OCI-LY7 (cell line): ENCODE results near the gene ARHGEF39. TPM values are rescaled to one million over a fixed set of nuclear protein-coding genes. Genes with fewer than 3 reads are reported as not detected.

ENCODE experiments used
- BruUV-seq: library from RNA; stranded (reverse); fragments of 400-500 nt; replicated peaks from 2 replicates; lab custom pipeline; 2021; lab: Mats Ljungman, UMichigan
- CTCF ChIA-PET: fragments of 300-600 bp; sonication (Branson Sonifier 250); formaldehyde crosslinking; loops from one replicate; lab custom pipeline; 2022; ENCODE audit warnings: antibody characterized with exemption; ENCODE audit not compliant: unreplicated experiment; lab: Charles Lee
- POLR2A ChIA-PET: fragments of 300-600 bp; sonication (Branson Sonifier 250); formaldehyde crosslinking; loops from one replicate; lab custom pipeline; 2022; ENCODE audit warnings: antibody characterized with exemption; lab: Charles Lee
- DNase-seq: peaks from one replicate; pipeline ENCODE4 v3.0.0-alpha.2; 2015; ENCODE audit warnings: low spot score
- H2AFZ ChIP-seq: fragments of 200-600 bp; sonication (generic), shearing (Covaris generic); 2 replicates; pipeline ENCODE4 v1.6.1; 2014; ENCODE audit warnings: mild to moderate bottlenecking, antibody characterized with exemption, low read length, moderate library complexity
- H3K27ac ChIP-seq: fragments of 200-600 bp; sonication (generic); 2 replicates; pipeline ENCODE4 v1.5.1; 2014; ENCODE audit warnings: mixed run types, low read depth, mild to moderate bottlenecking, moderate library complexity, low read length, inconsistent platforms; ENCODE audit not compliant: poor library complexity, severe bottlenecking
- H3K36me3 ChIP-seq: fragments of 200-600 bp; sonication (generic); 2 replicates; pipeline ENCODE4 v1.6.1; 2014; ENCODE audit warnings: mild to moderate bottlenecking, antibody characterized with exemption, low read length, moderate library complexity, mixed read lengths; ENCODE audit not compliant: insufficient read depth
- H3K4me1 ChIP-seq: fragments of 200-600 bp; sonication (generic); 2 replicates; pipeline ENCODE4 v1.5.1; 2014; ENCODE audit warnings: mild to moderate bottlenecking, low read length; ENCODE audit not compliant: insufficient read depth, poor library complexity, severe bottlenecking
- H3K4me2 ChIP-seq: fragments of 200-600 bp; sonication (generic); 2 replicates; pipeline ENCODE4 v1.6.1; 2014; ENCODE audit warnings: mild to moderate bottlenecking, low read length
- H3K4me3 ChIP-seq: fragments of 200-600 bp; sonication (generic); 2 replicates; pipeline ENCODE4 v1.5.1; 2014; ENCODE audit warnings: mild to moderate bottlenecking, low read depth, low read length; ENCODE audit not compliant: poor library complexity, severe bottlenecking
- H3K79me2 ChIP-seq: fragments of 200-600 bp; sonication (generic); 2 replicates; pipeline ENCODE4 v1.6.1; 2016; ENCODE audit warnings: low read depth, mild to moderate bottlenecking, low read length, moderate library complexity, mixed read lengths; ENCODE audit not compliant: insufficient read depth
- H3K9me2 ChIP-seq: fragments of 200-600 bp; sonication (generic); 2 replicates; pipeline ENCODE4 v1.6.1; 2016; ENCODE audit warnings: mild to moderate bottlenecking, low read length, mixed read lengths; ENCODE audit not compliant: insufficient read depth
- H3K9me3 ChIP-seq: fragments of 200-600 bp; sonication (generic); 2 replicates; pipeline ENCODE4 v1.6.1; 2014; ENCODE audit warnings: mild to moderate bottlenecking, mixed run types, low read length, mixed read lengths
- H4K20me1 ChIP-seq: fragments of 200-600 bp; sonication (generic); 2 replicates; pipeline ENCODE4 v1.6.1; 2014; ENCODE audit warnings: mild to moderate bottlenecking, antibody characterized with exemption, low read length, moderate library complexity, mixed read lengths; ENCODE audit not compliant: insufficient read depth
- EZH2phosphoT487 ChIP-seq: fragments of 200-600 bp; sonication (generic); IDR thresholded peaks from 2 replicates; pipeline ENCODE4 v1.6.1; 2018; ENCODE audit warnings: low read depth, borderline replicate concordance, mild to moderate bottlenecking, mixed run types, antibody characterized with exemption, low read length, moderate library complexity, mixed read lengths
- intact Hi-C: fragments of 100-400 bp; cut with micrococcal nuclease; formaldehyde crosslinking; loops from one replicate; pipeline ENCODE4 v1.10.0; 2022; ENCODE audit not compliant: unreplicated experiment
- total RNA-seq, 2 experiments: library from RNA; depleted of rRNA in 1 of 2; stranded (reverse); fragments of >200 nt in 1 of 2; shearing (Covaris generic) in 1 of 2; gene quantifications; 2 replicates each; pipeline ENCODE4 v1.2.3, GENCODE V29; 2014 to 2022
- TF ChIP-seq, protein P1 (sequence below): fragments of 200-600 bp; sonication (generic); conservative IDR thresholded peaks from 2 replicates; pipeline ENCODE4 v1.5.1; 2014; ENCODE audit warnings: mild to moderate bottlenecking, antibody characterized with exemption, low read length, moderate library complexity, mixed read lengths

Gene ARHGEF39
- total RNA-seq, 2 experiments from 2014 or later, result 30.8 to 48.1 TPM

DNA sequence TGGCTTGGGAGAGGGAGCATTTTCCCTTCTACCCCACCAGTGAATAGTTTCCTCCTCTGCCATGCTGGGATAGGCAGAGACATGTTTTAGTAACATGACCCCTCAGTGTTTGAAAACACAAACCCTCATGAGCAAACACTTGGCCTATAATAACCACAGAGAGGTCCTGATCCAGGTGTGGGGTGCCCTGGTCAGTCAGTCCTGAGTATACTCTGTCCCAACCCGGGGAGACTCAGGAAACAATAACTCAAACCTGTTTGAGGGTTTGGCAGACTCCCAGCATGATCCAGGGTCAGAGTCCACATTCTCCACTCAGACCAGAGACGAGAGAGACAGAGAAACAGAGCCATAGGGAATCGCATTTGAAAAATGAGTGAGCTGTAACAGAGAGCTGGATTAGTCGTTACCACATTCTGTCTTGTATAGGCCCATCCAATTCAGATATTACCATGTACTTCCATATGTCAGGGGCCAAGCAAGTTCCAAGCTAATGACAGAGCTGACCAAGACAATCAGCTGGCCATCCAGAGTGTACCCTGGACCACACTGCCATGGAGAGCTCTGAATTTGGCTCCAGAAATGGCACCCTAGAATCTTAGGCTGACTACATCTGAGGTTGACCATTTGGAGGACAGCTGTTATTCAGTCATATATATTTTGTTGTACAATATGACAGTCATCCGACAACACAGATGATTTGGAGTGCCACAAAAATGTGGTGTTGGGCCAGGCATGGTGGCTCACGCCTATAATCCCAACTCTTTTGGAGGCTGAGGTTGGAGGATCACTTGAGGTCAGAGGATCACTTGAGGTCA is 4.5 kb upstream of the ARHGEF39 start:
- H2AFZ ChIP-seq, result no peak overlapping the region
- H3K9me2 ChIP-seq, result no peaks in the 10 kb centered on the region
- H3K4me1 ChIP-seq, result peaks cover 22% of the 10 kb centered on the region
- no TSS peak for BruUV-seq
- CTCF ChIA-PET, result interaction anchor here (0.5 to 0.9 kb wide), 2 partner anchors 11 to 15 kb away, joined by 4 to 6 read pairs; no protein-coding TSS in a partner anchor
- no peak for DNase-seq
- H3K9me3 ChIP-seq, result no peaks in the 10 kb centered on the region
- no peak overlapping the region for H3K4me2 ChIP-seq
- H3K4me3 ChIP-seq, result no peak overlapping the region
- TF ChIP-seq EZH2phosphoT487, result no peak
- TF ChIP-seq, protein P1, sequence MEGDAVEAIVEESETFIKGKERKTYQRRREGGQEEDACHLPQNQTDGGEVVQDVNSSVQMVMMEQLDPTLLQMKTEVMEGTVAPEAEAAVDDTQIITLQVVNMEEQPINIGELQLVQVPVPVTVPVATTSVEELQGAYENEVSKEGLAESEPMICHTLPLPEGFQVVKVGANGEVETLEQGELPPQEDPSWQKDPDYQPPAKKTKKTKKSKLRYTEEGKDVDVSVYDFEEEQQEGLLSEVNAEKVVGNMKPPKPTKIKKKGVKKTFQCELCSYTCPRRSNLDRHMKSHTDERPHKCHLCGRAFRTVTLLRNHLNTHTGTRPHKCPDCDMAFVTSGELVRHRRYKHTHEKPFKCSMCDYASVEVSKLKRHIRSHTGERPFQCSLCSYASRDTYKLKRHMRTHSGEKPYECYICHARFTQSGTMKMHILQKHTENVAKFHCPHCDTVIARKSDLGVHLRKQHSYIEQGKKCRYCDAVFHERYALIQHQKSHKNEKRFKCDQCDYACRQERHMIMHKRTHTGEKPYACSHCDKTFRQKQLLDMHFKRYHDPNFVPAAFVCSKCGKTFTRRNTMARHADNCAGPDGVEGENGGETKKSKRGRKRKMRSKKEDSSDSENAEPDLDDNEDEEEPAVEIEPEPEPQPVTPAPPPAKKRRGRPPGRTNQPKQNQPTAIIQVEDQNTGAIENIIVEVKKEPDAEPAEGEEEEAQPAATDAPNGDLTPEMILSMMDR, result no peak
- H4K20me1 ChIP-seq, result no peaks in the 10 kb centered on the region
- intact Hi-C loops, result no loop called here
- POLR2A ChIA-PET, result interaction anchor here (0.6 to 1.6 kb wide), 5 partner anchors 11 to 49 kb away, joined by 3 to 8 read pairs (median 3); partner anchors contain the start of genes CCDC107, RMRP and SIT1
- H3K27ac ChIP-seq, result no peak overlapping the region
- H3K36me3 ChIP-seq, result no peaks in the 10 kb centered on the region
- H3K79me2 ChIP-seq, result no peaks in the 10 kb centered on the region; the same call in 1 of the 2 replicates

DNA sequence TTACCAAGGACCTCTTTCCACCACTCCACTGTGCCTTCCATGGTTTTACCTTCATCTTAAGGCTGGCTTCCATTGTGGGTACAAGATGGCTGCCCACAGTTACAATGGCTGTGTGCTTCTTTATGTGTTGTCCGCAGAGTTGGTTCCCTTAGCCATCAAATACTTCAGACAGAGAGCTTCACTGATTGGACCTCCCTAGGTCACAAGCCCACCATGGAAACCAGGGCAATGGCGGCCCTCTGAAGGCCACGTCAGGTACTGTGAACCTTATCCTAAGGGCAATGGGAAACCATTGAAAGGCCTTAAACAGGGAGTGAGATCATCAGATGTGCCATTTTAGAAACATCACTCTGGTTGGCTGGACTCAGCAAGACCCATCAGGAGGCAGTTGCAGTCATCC is 2.9 kb upstream of the ARHGEF39 start:
- H3K36me3 ChIP-seq, result peaks cover 5% of the 10 kb centered on the region
- ChIA-PET POLR2A (interaction anchor here (0.7 kb wide), 1 partner anchor 22 kb away, joined by 5 read pairs; no protein-coding TSS in a partner anchor), CTCF (no interaction called here)
- peaks cover 31% of the 10 kb centered on the region for H3K4me1 ChIP-seq
- TF ChIP-seq, protein P1, result no peak
- no peak for TF ChIP-seq EZH2phosphoT487
- no peak overlapping the region for H2AFZ ChIP-seq
- H3K4me2 ChIP-seq, result no peak overlapping the region
- no peaks in the 10 kb centered on the region for H3K9me2 ChIP-seq
- BruUV-seq, result no TSS peak
- no peak for DNase-seq
- no peak overlapping the region for H3K27ac ChIP-seq
- H3K9me3 ChIP-seq, result no peaks in the 10 kb centered on the region
- intact Hi-C loops, result no loop called here
- H3K4me3 ChIP-seq, result no peak overlapping the region
- H3K79me2 ChIP-seq, result peaks cover 13% of the 10 kb centered on the region; the same call in 1 of the 2 replicates
- no peaks in the 10 kb centered on the region for H4K20me1 ChIP-seq

DNA sequence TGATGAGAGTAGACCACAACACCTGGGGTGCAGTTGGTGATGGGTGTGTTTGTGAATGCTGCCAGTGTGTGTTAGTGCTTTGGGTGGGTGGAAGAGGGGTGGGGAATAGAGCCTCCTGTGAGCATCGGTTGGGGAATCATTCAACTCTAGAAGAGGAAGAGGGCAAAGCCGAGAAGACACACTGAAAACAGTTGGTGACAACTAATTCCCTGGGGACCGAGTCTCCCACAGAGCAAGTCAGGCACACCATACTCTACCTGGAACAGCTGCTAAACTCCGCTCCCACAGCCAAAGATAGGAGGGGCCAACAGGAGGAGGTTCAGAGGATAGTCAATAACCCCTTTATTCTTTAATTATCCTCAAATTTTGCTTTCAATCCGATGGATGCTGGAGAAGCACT is 1.6 kb upstream of the ARHGEF39 start:
- ChIA-PET POLR2A (interaction anchor here (0.7 to 3.4 kb wide), 5 partner anchors 19 to 1744 kb away, joined by 3 to 27 read pairs (median 5); no protein-coding TSS in a partner anchor), CTCF (no interaction called here)
- Histone ChIP-seq H3K36me3 (peaks cover 19% of the 10 kb centered on the region), H3K4me1 (peaks cover 45% of the 10 kb centered on the region), H3K79me2 (peaks cover 14% of the 10 kb centered on the region; the same call in 1 of the 2 replicates), H3K9me2 (no peaks in the 10 kb centered on the region), H3K4me3 (peak overlapping the region; percentile 1), H3K27ac (no peak overlapping the region), H3K9me3 (no peaks in the 10 kb centered on the region), H4K20me1 (no peaks in the 10 kb centered on the region), H2AFZ (no peak overlapping the region), H3K4me2 (peak overlapping the region; percentile 99)
- TF ChIP-seq EZH2phosphoT487, result no peak
- TF ChIP-seq, protein P1, result no peak
- peak; percentile 53 for DNase-seq
- intact Hi-C loops, result no loop called here
- no TSS peak for BruUV-seq
